Neuron (in vitro differentiated cells): ENCODE data around the gene SCYGR2.

Source experiments
- H2AFZ ChIP-seq: one replicate; pipeline ENCODE4 v1.6.1; 2013; ENCODE audit warnings: low read depth, mild to moderate bottlenecking, inconsistent platforms, low read length, moderate library complexity
- H3K27me3 ChIP-seq: one replicate; pipeline ENCODE4 v1.6.1; 2013; ENCODE audit warnings: low read length; ENCODE audit not compliant: insufficient read depth
- H3K36me3 ChIP-seq: one replicate; pipeline ENCODE4 v1.6.1; 2013; ENCODE audit warnings: low read length; ENCODE audit not compliant: insufficient read depth
- H3K4me1 ChIP-seq: one replicate; pipeline ENCODE4 v1.6.1; 2013; ENCODE audit warnings: low read length; ENCODE audit not compliant: insufficient read depth
- H3K4me3 ChIP-seq: 2 replicates; pipeline ENCODE4 v1.5.1; 2013; ENCODE audit warnings: mild to moderate bottlenecking, low read length, moderate library complexity
- H3K9me3 ChIP-seq: one replicate; pipeline ENCODE4 v1.6.1; 2013; ENCODE audit warnings: low read length

The SCYGR2 gene

GRCh38 chr2:227615181-227615580, 16.5 kb downstream of the SCYGR2 start:
- Histone ChIP-seq H3K27me3 (no peaks in the 10 kb centered on the region), H3K9me3 (no peaks in the 10 kb centered on the region), H3K4me1 (no peaks in the 10 kb centered on the region), H2AFZ (no peak overlapping the region), H3K36me3 (no peaks in the 10 kb centered on the region), H3K4me3 (no peak overlapping the region)

DNA sequence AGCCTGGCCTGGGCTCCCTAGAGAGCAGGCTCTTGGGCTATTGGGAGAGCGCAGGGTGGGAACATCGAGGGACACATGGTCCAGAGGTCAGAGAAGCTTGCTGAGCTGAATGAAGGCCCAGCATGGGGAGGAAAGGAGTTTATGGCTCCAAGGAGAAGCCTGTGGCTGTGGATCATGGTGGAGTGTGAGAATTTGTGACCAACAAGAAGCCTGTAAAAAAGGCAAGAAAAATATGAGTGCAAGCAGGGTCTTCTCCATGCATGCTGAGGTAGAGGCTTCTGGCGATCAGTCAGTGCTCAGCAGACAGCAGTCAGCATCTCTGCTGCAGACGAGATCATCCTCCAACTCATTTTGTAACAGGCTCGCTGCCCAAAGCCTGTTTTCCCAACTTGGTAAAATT, 17.2 kb downstream of the SCYGR2 start:
- H2AFZ ChIP-seq, result no peak overlapping the region
- H3K4me3 ChIP-seq, result no peak overlapping the region
- no peaks in the 10 kb centered on the region for H3K27me3 ChIP-seq
- H3K4me1 ChIP-seq, result no peaks in the 10 kb centered on the region
- no peaks in the 10 kb centered on the region for H3K9me3 ChIP-seq
- no peaks in the 10 kb centered on the region for H3K36me3 ChIP-seq

DNA sequence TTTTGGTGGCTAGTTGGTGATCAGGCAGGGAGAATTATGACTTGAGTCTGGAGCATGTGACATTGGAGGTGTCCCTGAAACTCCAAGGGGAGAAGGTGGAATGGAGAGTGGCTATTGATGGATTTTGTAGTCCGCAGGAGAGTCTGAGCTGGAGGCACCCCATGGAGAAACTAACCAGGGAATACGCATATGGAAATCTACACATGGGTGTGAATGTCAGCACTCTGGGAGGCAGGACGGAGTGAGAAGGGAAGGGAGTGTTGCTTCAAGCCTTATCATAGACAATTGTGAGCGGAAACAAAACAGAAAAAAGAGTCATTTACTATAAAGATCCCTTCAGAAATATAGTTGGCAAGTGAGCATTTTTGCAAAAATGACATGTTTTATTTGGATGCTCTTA, 17.9 kb downstream of the SCYGR2 start:
- H3K36me3 ChIP-seq, result no peaks in the 10 kb centered on the region
- H2AFZ ChIP-seq, result no peak overlapping the region
- H3K4me1 ChIP-seq, result no peaks in the 10 kb centered on the region
- no peaks in the 10 kb centered on the region for H3K9me3 ChIP-seq
- H3K27me3 ChIP-seq, result no peaks in the 10 kb centered on the region
- no peak overlapping the region for H3K4me3 ChIP-seq

- Histone ChIP-seq H3K9me3 (no peaks in the 10 kb centered on the region), H3K4me1 (no peaks in the 10 kb centered on the region), H3K4me3 (no peak within 1 kb of the TSS), H2AFZ (no peak within 1 kb of the TSS), H3K27me3 (no peaks in the 10 kb centered on the region), H3K36me3 (no peaks in the 10 kb centered on the region)
Observed at GRCh38 chr2:227617316-227618230, 18.9 kb downstream of the SCYGR2 start, which contains the start of gene SCYGR4. TSS of gene SCYGR4 (plus strand) at chr2:227617498. CDS start at chr2:227617498, 0 bp downstream.

DNA sequence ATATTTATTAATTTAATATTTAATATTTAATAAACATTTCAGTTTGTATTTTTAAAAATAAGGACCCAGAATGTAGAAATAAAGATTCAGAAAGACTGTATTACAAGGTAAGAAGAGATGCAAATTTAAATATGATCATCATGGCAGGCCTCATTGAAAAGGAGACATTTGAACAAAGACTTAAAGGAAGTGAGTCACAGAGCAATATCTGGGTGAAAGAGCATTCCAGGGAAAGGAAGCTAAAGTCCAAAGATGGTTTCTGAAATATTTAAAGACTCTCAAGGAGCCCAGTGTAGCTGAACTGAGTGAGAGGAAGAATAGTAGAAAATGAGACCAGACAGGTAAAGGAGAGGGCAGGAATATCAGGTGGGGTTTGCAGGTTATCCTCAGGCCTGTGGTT, 24.5 kb downstream of the SCYGR2 start:
- Histone ChIP-seq H3K27me3 (no peaks in the 10 kb centered on the region), H2AFZ (no peak overlapping the region), H3K36me3 (no peaks in the 10 kb centered on the region), H3K9me3 (no peaks in the 10 kb centered on the region), H3K4me1 (no peaks in the 10 kb centered on the region), H3K4me3 (no peak overlapping the region)

GRCh38 chr2:227625420-227625819, 26.7 kb downstream of the SCYGR2 start:
- Histone ChIP-seq H2AFZ (no peak overlapping the region), H3K36me3 (no peaks in the 10 kb centered on the region), H3K4me3 (no peak overlapping the region), H3K27me3 (no peaks in the 10 kb centered on the region), H3K9me3 (no peaks in the 10 kb centered on the region), H3K4me1 (no peaks in the 10 kb centered on the region)

GRCh38 chr2:227626580-227627151, 28.0 kb downstream of the SCYGR2 start:
- Histone ChIP-seq H2AFZ (no peak overlapping the region), H3K4me1 (no peaks in the 10 kb centered on the region), H3K4me3 (no peak overlapping the region)

DNA sequence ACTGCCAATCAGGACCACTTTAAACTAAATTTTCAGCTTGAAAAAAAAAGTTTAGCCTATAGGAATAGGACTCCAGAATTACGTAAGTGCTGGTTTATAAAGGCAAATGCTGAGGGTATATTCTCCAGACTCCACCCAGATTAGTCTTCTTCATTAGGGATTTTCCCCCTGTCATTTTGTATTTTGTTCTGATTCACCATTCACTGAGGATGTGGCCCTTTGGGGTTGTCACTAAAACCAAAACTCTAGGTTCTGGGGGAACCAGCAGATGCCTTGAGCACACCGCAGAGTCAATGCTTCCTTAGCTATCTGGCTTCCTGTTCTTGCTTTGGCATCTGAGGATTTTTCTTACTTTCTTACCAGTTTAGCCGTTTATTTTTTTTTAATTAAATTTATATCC, 29.1 kb downstream of the SCYGR2 start:
- Histone ChIP-seq H3K27me3 (no peaks in the 10 kb centered on the region), H3K9me3 (no peaks in the 10 kb centered on the region), H3K36me3 (no peaks in the 10 kb centered on the region), H3K4me1 (no peaks in the 10 kb centered on the region), H3K4me3 (no peak overlapping the region), H2AFZ (no peak overlapping the region)

More at GRCh38 chr2:227626580-227627151, 28.0 kb downstream of the SCYGR2 start:
- no peaks in the 10 kb centered on the region for H3K27me3 ChIP-seq
- H3K36me3 ChIP-seq, result no peaks in the 10 kb centered on the region
- H3K9me3 ChIP-seq, result no peaks in the 10 kb centered on the region

- no peaks in the 10 kb centered on the region for H3K36me3 ChIP-seq
Observed at GRCh38 chr2:227629435-227629834, 30.7 kb downstream of the SCYGR2 start.

GRCh38 chr2:227630322-227630721, 31.6 kb downstream of the SCYGR2 start:
- H3K36me3 ChIP-seq, result no peaks in the 10 kb centered on the region
- no peak overlapping the region for H2AFZ ChIP-seq
- H3K4me3 ChIP-seq, result no peak overlapping the region
- H3K4me1 ChIP-seq, result no peaks in the 10 kb centered on the region
- H3K27me3 ChIP-seq, result no peaks in the 10 kb centered on the region
- H3K9me3 ChIP-seq, result no peaks in the 10 kb centered on the region

More at GRCh38 chr2:227629435-227629834, 30.7 kb downstream of the SCYGR2 start:
- no peaks in the 10 kb centered on the region for H3K4me1 ChIP-seq
- no peak overlapping the region for H2AFZ ChIP-seq
- H3K4me3 ChIP-seq, result no peak overlapping the region
- H3K9me3 ChIP-seq, result no peaks in the 10 kb centered on the region
- no peaks in the 10 kb centered on the region for H3K27me3 ChIP-seq

DNA sequence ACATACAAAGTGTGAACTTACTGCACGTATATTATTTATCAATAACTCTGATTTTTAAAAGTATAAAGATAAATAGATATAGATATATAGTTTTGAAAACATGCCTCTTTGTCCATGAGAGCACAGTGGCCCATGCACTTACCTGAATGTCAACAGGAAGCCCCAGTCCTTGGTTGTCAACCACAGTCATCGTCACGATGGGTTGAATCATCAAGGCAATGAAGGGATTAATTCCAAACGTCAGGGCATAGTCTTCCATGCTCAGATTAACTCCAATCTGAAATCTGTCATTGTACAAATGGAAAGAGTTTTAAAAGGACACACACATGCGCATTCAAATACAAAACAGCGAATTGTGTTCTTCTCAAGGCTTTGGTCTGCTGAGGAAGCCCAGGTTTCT, 34.1 kb downstream of the SCYGR2 start:
- H3K4me1 ChIP-seq, result no peaks in the 10 kb centered on the region
- no peaks in the 10 kb centered on the region for H3K9me3 ChIP-seq
- H3K27me3 ChIP-seq, result no peaks in the 10 kb centered on the region
- no peak overlapping the region for H3K4me3 ChIP-seq
- no peaks in the 10 kb centered on the region for H3K36me3 ChIP-seq
- no peak overlapping the region for H2AFZ ChIP-seq

DNA sequence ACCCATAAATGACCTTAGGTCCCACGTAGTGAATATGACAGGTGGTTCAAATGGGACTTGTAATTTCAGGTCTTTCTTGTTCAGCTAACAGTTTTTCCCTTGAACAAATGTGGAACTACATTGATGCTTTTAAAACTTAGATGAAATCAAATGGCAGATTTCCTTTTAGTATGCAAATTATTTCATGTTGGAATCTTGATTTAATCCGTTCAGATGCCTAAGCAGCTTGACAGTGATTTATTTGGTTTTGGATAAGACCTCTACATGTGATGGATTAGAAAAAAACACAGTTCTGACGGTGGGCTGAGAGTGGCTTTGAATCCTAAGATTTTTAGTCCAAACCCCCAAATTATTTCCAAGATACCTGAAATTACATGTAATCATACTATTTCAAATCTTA, 35.5 kb downstream of the SCYGR2 start:
- no peaks in the 10 kb centered on the region for H3K4me1 ChIP-seq
- H3K36me3 ChIP-seq, result no peaks in the 10 kb centered on the region
- H2AFZ ChIP-seq, result no peak overlapping the region
- no peaks in the 10 kb centered on the region for H3K9me3 ChIP-seq
- no peaks in the 10 kb centered on the region for H3K27me3 ChIP-seq
- H3K4me3 ChIP-seq, result no peak overlapping the region

DNA sequence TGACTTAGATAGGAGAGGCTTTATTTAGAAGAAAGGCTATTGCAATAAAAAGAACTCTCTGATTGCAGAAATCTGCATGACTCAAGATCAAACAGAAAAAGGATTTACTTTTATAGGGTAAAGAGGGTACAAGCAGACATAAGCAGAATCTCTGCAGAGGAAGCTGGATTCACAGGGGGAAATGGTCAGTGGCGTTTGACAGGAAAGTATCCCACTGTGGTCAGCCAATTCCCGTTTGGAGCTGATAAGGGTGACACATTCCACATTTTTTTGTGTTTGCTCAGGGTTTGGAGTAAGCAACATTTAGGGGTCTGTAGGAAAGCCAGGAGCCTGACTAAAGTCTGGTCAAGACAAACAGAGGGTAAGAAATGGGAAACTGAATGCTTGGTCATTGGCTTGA, 44.0 kb downstream of the SCYGR2 start:
- H3K4me3 ChIP-seq, result no peak overlapping the region

More for the DNA sequence above, 44.0 kb downstream of the SCYGR2 start:
- Histone ChIP-seq H3K9me3 (no peaks in the 10 kb centered on the region), H2AFZ (no peak overlapping the region), H3K36me3 (no peaks in the 10 kb centered on the region), H3K27me3 (no peaks in the 10 kb centered on the region), H3K4me1 (no peaks in the 10 kb centered on the region)
